HG02840 (cell line): Measurements from ENCODE around the gene RHOT1.
"Not testable (repeated sequence)": the region's sequence is repeated elsewhere in the genome, so short reads cannot be mapped to it uniquely, and the experiment has no call there.

Experiments
- ATAC-seq: cut with Tn5 transposase; IDR thresholded peaks from one replicate; pipeline ENCODE4 v1.9.1; 2021; ENCODE audit warnings: mild to moderate bottlenecking, moderate library complexity, moderate number of reproducible peaks; ENCODE audit not compliant: unreplicated experiment, low FRiP score

The RHOT1 gene

DNA sequence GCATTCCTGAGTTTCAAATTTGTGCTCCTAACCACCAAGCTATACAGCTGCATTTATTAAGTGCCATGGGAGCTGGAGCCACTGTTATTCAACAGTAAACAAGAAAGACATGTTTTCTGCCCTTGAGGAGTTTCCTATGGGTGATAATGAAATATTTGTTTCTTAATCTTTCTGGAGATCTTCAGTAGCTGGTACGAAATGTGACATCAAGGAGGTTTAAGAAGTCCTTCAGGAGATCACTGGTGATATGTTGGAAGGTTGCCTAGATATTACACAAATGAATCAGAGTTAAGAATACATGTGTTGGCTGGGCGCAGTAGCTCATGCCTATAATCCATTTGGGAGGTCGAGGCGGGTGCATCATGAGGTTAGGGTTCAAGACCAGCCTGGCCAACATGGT, 14.9 kb downstream of the RHOT1 start:
- no peak for ATAC-seq

GRCh38 chr17:32158870-32159585, 16.7 kb downstream of the RHOT1 start:
- no peak for ATAC-seq

DNA sequence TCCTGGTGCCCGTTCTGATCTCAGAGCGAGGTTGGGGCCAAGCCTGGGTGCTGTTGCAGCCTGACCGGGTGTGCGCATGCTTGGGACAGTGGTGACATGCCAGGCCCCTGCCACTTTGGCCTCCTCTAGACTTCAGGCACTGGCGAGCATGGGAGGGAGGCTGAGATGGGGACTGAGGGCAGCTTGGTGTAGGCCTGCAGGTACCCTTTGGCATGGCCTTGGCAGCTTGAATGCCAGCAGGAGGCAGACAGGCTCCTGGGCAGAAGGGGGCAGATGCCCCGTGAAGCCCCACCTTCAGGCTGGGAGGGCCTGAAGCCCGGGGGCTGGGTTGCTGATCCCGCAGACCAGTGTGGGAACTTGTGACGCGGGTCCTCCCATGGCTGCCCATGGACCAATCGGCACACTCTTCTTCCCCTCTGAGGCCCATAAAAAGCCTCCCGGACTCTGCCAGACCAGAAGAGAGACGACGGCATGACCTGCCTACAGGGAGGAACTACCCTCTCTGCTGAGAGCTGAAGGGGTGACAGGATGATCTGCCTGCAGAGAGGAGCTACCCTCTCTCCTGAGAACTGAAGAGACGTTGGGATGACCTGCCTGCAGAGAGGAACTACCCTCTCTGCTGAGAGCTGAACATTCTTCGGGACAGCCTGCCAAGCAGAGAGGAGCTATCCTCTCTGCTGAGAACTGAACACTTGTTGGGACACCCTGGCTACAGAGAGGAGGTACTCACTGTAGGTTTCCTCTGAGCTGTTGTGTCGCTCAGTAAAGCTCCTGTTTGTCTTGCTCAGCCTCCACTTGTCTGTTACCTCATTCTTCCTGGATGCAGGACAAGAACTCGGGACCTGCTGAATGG, 17.5 kb downstream of the RHOT1 start:
- ATAC-seq = no peak

- no peak for ATAC-seq
Observed at GRCh38 chr17:32160526-32160925, 18.2 kb downstream of the RHOT1 start.

- no peak for ATAC-seq
Observed at GRCh38 chr17:32161029-32161428, 18.7 kb downstream of the RHOT1 start.

- no peak for ATAC-seq
Observed at GRCh38 chr17:32161506-32162365, 19.4 kb downstream of the RHOT1 start.

- ATAC-seq = no peak
Observed at GRCh38 chr17:32174889-32175288, 32.6 kb downstream of the RHOT1 start.

GRCh38 chr17:32178679-32179078, 36.4 kb downstream of the RHOT1 start:
- not testable (repeated sequence) for ATAC-seq

DNA sequence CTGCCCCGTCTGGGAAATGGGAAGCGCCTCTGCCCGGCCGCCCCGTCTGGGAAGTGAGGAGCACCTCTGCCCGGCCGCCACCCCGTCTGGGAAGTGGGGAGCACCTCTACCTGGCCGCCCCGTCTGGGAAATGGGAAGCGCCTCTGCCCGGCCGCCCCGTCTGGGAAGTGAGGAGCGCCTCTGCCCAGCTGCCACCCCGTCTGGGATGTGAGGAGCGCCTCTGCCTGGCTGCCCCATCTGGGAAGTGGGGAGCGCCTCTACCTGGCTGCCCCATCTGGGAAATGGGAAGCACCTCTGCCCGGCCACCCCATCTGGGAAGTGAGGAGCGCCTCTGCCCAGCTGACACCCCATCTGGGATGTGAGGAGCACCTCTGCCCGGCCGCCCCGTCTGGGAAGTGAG, 36.8 kb downstream of the RHOT1 start:
- not testable (repeated sequence) for ATAC-seq

GRCh38 chr17:32179526-32179925, 37.2 kb downstream of the RHOT1 start:
- ATAC-seq = not testable (repeated sequence)

DNA sequence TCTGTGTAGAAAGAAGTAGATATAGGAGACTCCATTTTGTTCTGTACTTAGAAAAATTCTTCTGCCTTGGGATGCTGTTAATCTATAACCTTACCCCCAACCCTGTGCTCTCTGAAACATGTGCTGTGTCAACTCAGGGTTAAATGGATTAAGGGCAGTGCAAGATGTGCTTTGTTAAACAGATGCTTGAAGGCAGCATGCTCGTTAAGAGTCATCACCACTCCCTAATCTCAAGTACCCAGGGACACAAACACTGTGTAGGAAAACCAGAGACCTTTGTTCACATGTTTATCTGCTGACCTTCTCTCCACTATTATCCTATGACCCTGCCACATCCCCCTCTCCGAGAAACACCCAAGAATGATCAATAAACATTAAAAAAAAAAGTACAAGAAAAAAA, 38.0 kb downstream of the RHOT1 start:
- not testable (repeated sequence) for ATAC-seq

GRCh38 chr17:32185875-32186274, 43.6 kb downstream of the RHOT1 start:
- ATAC-seq = no peak

DNA sequence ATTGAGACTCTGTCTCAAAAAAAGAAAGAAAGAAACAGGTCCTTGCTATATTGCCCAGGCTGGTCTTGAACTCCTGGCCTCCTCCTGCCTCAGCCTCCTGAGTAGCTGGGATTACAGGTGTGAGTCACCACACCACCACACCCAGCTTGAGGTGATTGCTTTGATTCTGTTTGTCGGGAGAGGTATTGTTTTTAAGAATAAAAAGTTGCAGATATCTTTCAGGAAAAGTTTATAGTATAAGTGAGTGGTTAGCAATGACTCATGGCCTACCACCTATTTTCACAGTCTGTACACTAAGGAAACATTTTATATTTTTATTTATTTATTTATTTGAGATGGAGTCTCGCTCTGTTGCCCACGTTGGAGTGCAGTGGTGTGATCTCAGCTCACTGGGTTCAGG, 45.0 kb downstream of the RHOT1 start:
- ATAC-seq = no peak

DNA sequence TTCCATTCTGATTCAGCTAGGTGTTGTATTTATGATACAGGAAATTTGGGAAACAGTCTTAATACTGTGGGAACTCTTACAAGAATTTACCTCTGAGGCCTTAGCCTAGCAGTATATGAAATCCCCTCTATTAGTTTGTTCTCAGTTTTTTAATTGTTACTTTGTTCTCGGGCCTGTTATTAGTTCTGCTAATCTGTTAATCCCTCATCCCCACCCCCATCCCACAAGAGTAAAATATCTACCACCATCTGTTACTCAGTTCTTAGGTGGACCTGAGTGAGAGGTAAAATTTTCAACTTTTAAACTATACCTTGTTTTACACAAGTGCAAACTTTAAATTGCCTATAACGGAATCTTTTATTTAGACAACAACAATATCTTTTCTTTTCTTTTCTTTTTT, 47.0 kb downstream of the RHOT1 start:
- no peak for ATAC-seq

DNA sequence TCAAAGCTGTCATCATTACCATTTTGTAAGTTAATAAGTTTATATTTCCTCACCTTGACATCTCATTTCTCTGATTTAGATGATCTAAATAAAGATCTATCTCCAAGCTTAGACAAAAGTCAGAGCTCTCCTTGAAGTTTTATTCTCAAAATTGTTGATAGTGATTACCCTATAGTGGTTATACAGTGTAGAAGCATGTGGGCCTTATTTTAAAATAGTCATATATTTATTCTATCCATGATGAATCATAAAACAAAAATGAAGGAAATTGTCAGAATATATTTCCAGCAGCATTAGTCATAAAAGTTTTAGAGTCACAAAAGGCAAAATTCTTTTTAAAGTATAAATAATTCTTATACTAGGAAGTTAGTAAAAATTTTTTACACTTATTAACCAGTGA, 49.0 kb downstream of the RHOT1 start:
- no peak for ATAC-seq

GRCh38 chr17:32192379-32192778, 50.1 kb downstream of the RHOT1 start:
- ATAC-seq = no peak

DNA sequence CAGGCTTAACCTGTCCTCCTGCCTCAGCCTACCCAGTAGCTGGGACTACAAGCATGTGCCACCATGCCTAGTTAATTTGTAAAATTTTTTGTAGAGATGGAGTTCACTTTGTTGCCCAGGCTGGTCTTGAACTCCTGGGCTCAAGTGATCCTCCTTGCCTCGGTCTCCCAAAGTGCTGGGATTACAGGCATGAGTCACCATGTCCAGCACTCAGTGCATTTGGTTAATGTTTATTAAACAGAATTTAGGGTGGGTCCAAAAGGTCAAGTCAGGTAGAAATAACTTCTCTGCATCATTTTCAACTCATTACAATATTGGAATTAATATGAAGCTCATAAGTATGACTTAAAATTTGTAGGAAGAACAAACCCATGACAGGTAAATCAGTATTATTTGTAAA, 55.7 kb downstream of the RHOT1 start:
- ATAC-seq = no peak

GRCh38 chr17:32206861-32207260, 64.6 kb downstream of the RHOT1 start:
- no peak for ATAC-seq

DNA sequence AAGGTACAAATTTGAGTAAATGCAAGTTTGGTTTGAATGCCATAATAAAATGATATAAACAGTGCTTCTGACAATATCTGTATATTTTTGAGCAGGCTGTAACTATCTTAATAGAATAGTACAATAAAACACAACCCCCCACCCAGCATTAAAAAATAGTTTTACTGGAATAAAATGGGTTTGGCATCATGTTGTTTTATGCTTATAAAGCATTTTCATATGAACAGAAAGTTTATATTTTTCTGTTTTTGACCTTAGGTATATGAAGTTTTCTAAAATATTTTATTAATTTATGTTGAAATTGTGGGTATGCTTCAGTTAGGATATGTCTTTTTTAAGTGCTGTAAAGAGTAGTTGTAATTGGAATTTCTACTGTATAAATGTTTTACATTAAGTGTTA, 66.1 kb downstream of the RHOT1 start:
- no peak for ATAC-seq

GRCh38 chr17:32209608-32210007, 67.3 kb downstream of the RHOT1 start:
- no peak for ATAC-seq

- no peak for ATAC-seq
Observed at GRCh38 chr17:32211671-32212070, 69.4 kb downstream of the RHOT1 start.
